HG03095 (cell line): ENCODE measurements around the gene TMEM184A.

ENCODE experiments used
- ATAC-seq: cut with Tn5 transposase; IDR thresholded peaks from one replicate; pipeline ENCODE4 v1.9.1; 2021; ENCODE audit warnings: moderate library complexity; ENCODE audit not compliant: unreplicated experiment

The TMEM184A gene

GRCh38 chr7:1553512-1554210 lies 2.3 kb downstream of the TMEM184A start:
- ATAC-seq, result no peak

GRCh38 chr7:1552200-1552599 lies 3.8 kb downstream of the TMEM184A start:
- no peak for ATAC-seq

DNA sequence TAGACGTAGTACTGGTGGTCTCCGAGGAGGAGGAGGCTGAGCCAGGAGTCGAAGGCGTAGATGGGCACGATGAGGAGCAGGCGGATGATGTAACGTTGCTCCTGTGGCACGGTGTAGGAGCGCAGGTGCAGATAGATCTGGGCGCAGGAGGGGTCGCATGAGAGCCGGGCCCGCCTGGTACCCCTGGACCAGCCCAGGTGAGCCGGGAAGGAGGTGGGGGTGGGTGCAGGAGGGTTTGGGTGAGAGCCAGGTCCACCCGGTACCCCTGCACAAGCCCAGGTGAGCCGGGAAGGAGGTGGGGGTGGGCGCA lies 5.2 kb downstream of the TMEM184A start:
- ATAC-seq, result no peak

- ATAC-seq, result no peak
These were observed 5.8 kb downstream of the TMEM184A start for GRCh38 chr7:1550005-1550845.

DNA sequence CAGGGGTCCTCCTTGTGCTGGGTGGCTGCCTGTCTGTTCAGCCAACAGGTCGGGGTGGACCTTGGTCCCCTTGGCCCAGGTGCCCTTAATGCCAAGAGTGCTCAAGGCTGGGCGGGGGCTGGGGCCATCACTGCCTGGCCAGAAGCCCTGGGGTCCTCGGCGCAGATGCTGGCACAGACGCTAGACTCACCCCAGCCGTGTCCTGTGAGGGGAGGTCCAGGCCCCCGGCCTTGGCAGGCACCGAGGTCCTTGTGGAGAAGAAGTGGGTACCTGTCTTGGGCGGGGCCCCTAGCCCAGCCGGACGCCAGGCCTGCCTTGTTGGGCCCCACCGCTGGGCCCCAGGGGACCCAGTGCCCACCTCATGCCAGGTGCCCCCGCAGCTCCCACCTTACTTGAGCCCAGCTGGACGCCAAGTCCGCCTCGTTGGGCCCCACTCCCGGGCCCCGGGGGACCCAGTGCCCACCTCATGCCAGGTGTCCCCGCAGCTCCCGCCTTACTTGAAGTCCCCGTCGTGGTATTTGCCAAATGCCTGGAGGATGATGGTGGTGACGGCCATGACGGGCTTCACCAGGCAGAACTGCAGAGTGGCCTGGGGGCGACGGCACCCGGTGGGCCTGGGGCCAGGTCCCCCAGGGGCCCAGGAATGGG lies 6.5 kb downstream of the TMEM184A start:
- no peak for ATAC-seq

GRCh38 chr7:1548944-1549343 lies 7.1 kb downstream of the TMEM184A start:
- no peak for ATAC-seq

- no peak for ATAC-seq
These were observed 7.6 kb downstream of the TMEM184A start for GRCh38 chr7:1548438-1548831.

- ATAC-seq, result no peak
These were observed 8.1 kb downstream of the TMEM184A start for GRCh38 chr7:1547777-1548437.

GRCh38 chr7:1546909-1547776 lies 8.9 kb downstream of the TMEM184A start:
- no peak for ATAC-seq

- no peak for ATAC-seq
These were observed 9.6 kb downstream of the TMEM184A start for GRCh38 chr7:1546274-1546908.

DNA sequence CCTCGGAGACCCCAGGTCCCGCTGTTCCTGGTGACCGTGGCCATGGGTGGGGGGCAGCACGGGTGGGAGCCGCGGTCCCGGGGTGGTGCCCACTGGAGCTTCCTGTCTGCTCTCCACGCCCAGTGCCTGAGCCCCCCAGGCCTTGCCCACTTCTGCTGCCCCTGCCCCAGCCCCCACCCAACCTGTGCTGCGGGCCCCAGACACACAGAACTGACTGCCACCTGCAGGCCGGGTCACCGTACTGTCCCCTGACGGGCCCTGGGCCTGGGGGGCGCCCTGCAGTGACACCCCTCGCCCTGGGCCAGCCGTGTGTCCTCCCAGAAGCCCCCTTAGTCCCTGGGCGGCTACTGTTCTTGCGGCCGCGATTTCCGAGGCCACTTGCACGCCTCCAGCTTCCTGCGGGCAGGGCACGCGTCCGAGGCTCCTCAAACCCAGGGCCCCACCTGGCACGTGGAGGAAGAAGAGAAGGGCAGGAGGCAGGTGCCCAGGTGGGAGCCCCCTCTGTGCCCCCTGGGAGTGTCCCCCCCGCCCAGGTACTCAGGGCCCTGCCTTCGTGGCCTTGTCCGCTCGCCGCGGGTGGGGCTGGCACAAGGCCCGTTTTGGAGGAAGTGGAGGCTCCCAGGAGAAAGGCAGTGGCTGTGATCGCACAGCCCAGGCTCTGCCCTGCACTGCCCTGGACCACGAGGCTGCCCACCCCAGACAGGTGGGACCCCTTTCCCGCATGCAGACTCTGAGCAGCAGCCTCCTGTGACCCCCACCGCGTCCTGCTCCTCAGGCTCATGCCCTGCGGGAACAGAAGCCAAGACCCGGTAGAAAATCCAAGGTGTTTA lies 10.4 kb downstream of the TMEM184A start:
- ATAC-seq, result no peak

- no peak for ATAC-seq
These were observed 11.0 kb downstream of the TMEM184A start for GRCh38 chr7:1544896-1545416.

- no peak for ATAC-seq
These were observed 11.7 kb downstream of the TMEM184A start for GRCh38 chr7:1544178-1544895.

DNA sequence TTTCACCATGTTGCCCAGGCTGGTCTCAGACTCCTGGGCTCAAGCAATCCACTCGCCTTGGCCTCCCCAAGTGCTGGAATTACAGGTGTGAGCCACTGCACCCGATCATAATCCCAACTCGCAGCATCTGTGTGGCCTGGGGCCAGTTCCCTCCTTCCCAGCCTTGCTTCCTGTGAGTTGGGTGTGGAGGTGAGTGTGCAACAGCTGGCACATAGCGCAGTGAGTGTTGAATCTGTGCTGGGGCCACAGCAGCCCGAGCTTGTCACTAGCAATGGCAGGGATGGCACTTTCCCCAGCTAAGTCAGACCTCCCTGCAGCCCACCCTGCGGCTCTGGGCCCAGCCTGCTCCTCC lies 12.2 kb downstream of the TMEM184A start:
- no peak for ATAC-seq

DNA sequence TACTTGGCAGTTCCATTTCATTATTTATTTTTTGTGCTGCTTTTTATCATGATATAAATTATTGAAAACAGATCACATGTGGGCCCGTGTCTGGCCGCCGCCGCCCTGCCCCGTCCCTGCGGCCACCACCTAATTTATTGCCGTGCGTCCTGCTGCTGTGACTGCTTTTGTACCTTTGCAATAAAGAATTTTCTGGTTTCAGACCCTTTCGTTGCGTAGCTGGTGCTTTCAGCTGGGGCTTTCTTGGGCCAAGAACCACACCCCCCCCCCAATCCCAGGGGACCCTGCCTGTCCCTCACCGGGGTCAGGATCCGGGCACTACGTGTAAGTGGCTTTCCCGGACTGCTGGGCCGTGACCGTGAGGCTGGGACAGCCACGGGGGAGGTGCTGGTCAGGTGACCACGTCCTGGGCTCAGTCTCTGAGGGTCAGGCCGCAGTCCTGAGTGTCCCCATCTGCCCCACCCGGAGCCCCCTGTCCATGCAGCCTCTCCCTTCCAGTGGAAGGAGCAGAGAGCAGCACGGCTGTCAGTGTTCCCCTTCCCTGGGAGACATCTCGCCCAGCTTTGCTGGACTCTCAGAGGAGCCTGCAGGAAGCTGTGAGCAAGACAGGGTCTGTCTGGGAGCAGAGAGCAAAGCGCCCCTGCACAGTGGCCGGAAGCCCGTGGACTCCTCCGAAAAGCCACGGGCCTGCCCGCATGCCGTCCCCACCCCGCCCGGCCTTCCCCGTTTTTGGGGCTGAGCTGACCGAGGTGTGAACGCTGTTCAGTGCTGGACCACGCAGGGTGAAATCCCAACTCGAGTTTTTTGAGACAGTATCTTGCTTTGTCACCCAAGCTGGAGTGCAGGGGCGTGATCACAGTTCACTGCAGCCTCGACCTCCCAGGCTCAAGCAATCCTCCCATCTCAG lies 12.9 kb downstream of the TMEM184A start:
- ATAC-seq, result no peak

GRCh38 chr7:1542329-1542728 lies 13.7 kb downstream of the TMEM184A start:
- no peak for ATAC-seq

GRCh38 chr7:1541431-1542162 lies 14.4 kb downstream of the TMEM184A start:
- ATAC-seq, result no peak
